ENCODE measurements around the gene MAP3K6.
A peak's percentile ranks its signal among the peaks of the same experiment; 100 is the strongest.
"Not testable (repeated sequence)": the region's sequence is repeated elsewhere in the genome, so short reads cannot be mapped to it uniquely, and the experiment has no call there.

Gene MAP3K6, protein sequence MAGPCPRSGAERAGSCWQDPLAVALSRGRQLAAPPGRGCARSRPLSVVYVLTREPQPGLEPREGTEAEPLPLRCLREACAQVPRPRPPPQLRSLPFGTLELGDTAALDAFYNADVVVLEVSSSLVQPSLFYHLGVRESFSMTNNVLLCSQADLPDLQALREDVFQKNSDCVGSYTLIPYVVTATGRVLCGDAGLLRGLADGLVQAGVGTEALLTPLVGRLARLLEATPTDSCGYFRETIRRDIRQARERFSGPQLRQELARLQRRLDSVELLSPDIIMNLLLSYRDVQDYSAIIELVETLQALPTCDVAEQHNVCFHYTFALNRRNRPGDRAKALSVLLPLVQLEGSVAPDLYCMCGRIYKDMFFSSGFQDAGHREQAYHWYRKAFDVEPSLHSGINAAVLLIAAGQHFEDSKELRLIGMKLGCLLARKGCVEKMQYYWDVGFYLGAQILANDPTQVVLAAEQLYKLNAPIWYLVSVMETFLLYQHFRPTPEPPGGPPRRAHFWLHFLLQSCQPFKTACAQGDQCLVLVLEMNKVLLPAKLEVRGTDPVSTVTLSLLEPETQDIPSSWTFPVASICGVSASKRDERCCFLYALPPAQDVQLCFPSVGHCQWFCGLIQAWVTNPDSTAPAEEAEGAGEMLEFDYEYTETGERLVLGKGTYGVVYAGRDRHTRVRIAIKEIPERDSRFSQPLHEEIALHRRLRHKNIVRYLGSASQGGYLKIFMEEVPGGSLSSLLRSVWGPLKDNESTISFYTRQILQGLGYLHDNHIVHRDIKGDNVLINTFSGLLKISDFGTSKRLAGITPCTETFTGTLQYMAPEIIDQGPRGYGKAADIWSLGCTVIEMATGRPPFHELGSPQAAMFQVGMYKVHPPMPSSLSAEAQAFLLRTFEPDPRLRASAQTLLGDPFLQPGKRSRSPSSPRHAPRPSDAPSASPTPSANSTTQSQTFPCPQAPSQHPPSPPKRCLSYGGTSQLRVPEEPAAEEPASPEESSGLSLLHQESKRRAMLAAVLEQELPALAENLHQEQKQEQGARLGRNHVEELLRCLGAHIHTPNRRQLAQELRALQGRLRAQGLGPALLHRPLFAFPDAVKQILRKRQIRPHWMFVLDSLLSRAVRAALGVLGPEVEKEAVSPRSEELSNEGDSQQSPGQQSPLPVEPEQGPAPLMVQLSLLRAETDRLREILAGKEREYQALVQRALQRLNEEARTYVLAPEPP (N-terminal part only)

DNA sequence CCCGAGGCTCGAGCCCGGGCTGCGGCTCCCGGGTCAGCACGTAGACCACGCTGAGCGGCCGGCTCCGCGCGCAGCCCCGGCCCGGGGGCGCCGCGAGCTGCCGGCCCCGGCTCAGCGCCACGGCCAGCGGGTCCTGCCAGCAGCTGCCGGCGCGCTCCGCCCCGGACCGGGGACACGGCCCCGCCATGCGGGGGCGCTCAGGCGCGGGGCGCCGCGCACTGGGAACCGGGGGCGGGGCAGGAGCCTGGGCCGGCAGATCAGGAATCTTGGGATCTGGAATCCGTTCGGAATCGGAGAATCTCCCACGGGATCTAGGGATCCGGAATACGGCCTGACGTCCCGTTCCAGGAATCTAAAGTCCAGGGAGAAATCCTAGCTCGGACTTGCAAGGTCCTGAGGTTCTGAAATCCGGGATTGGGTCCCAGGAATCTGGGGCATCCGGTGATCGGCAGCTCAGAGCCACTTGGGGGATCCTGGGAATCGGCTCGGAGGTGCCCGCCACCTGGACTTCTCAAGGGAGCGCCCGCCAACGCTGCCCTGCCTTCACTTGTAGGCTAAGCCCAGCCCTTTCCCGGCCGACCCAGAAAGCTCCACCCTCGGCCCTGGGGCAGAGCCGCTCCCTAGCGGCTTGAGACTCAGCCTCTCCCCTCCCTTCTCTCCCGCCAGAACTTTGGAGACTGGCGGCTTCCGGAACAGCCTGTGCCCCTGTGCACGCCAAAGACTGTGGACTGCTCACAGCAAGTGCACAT, at the start of gene MAP3K6:
MAP3K6 (minus strand) TSS at position 551 of the 749 bp plus-strand sequence; CDS start at position 187, 364 bp downstream.
- peak; percentile 41 for DNase-seq (ENCODE audit: low read depth, low spot score)

DNA sequence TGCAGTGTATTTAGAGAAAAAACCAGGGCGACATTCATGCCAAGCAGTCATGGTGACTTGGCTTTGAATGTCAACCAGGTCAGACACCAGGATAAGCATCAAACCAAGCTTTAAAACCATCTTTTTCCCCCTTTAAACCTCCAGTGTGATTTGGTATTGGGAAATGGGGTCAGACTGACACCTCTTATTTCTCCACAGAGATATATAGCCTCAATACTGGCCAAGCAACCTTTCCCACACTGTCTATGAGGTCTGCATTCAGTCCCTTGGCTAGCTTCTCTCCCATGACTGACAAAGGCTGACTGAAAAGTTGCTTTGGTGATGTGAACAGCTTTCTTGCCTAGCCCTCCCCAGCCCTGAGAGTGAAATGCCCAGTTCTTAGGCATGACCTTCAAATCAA, 47.3 kb upstream of the MAP3K6 start:
- no peak for DNase-seq (ENCODE audit: low read depth, low spot score)

DNA sequence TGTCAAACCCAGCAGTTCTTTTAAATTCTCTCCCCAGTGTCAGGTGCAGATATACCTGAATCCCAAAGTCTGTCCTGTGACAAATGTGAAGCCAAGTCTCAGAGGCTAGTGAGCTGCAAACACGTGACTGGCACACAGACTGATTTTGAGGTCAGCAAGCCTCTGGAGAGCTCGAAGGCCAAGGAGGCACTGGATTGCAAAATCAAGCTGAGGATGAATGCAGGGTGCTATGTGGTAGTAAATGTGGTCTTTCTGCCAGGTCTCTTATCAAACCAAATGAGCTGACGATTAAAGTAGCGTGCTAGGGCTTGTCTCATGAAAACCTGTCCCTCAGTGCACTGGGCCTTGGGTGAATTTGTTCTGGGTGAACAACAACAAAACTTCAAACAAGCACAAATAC, 46.2 kb upstream of the MAP3K6 start:
- DNase-seq (ENCODE audit: low read depth, low spot score): no peak

DNA sequence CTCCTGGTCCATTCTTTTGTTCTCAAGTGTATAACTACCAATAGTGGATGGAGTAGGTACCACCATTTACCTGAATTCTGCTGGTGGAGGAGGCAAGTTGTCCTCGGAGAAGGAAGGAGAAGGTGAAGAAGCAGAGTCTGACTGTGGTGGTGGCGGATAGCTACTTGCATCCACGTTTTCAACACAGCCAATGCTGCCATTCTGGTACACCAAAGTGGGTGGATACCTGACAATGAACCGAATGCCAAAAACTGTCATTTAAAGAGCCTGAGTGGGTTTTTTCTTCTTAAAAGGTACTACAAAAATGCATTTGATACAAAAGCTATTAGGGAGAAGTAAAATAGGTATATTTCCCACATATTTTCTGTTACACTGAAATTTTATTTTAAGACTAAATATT, 45.7 kb upstream of the MAP3K6 start:
- no peak for DNase-seq (ENCODE audit: low read depth, low spot score)

DNA sequence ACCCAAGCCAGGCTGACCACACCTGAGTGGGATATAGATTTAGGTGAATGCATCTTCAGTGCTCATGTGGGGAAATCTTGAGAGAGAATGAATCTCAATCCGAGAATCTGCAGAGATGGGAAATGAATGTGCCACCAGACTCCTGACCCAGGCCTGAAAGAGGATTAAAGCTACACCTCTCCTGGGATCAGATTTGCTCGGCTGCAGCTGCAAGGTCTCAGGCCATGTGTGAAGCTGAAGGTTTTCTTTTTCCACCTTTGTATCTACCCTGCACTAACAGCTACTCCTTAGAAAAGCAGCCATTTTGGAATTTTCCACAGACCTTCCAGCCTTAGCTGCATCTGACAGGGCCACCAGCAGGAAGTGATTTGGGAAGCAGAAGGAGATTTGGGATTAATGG, 43.9 kb upstream of the MAP3K6 start:
- no peak for DNase-seq (ENCODE audit: low read depth, low spot score)

DNA sequence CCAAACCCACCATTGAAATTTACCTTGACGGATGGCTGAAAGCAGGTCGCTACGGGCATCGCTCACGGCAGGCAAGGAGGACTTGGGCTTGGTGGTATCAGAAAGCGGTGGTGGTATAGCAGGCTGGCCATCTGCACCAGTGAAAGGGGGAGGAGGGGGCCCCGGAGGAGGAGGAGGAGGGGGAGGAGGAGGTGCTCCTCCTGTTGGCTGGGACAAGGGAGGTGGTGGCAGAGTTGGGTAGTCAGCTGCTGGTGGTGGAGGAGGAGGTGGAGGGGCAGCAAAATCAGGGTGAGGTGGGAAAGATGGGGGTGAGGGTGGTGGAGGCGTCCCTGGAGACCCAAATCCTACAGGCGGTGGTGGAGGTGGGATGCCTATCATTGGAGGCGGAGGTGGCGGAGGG, 42.9 kb upstream of the MAP3K6 start:
- DNase-seq (ENCODE audit: low read depth, low spot score): no peak

DNA sequence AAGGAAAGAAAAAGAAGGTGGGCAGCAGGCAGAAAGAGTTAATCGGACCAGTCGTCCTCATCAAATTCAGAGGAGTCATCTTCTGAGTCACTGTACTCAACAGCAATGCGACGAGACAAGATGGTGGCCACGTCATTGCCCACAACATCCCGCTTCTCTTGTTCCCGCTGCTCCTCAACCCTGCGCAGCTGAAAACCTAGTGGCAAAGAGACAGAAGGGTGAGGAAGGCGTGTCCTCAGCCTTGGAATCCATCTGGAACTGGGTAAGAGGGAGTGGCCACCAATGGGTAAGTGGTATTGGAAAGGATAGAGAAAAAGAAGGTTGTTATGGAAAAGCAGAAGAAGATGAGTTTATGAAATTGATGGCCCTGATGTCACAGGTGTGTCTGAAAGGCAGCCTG, 41.4 kb upstream of the MAP3K6 start:
- no peak for DNase-seq (ENCODE audit: low read depth, low spot score)

DNA sequence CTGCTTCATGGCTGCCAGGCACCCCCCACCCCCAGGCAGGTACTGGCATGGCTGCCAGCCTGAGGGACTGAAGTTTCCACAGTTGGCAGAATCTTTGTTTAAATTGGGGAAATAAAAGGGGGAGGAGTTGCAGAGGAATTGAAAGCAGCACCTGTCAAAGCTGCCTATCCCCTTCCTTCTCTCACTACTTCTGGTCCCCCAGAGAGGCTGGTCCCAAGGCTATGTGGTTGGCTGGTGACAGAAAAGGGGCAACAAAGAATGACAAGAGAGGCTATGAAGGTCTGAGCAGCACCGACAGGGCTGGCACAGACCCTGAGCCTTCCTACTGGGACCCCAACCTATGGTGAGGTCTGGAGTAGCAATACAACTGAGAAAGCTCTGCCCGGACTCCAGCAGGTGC, 40.0 kb upstream of the MAP3K6 start:
- DNase-seq (ENCODE audit: low read depth, low spot score): not testable (repeated sequence)

DNA sequence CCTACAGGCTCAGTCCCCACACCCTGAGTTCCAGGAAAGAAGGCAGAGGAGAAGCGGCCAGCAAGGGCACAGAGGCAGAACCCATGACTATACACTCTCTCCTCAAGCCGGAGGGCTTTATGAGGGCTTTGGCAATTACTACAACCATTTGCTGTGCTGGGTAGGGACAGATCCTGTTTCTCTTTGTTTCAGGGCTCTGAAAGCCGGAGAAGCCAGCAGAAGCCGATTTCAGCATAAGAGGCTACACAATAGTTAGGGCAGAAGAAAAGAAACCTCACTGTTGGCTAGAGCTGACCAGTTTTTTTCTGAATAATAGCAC, 39.6 kb upstream of the MAP3K6 start:
- no peak for DNase-seq (ENCODE audit: low read depth, low spot score)

DNA sequence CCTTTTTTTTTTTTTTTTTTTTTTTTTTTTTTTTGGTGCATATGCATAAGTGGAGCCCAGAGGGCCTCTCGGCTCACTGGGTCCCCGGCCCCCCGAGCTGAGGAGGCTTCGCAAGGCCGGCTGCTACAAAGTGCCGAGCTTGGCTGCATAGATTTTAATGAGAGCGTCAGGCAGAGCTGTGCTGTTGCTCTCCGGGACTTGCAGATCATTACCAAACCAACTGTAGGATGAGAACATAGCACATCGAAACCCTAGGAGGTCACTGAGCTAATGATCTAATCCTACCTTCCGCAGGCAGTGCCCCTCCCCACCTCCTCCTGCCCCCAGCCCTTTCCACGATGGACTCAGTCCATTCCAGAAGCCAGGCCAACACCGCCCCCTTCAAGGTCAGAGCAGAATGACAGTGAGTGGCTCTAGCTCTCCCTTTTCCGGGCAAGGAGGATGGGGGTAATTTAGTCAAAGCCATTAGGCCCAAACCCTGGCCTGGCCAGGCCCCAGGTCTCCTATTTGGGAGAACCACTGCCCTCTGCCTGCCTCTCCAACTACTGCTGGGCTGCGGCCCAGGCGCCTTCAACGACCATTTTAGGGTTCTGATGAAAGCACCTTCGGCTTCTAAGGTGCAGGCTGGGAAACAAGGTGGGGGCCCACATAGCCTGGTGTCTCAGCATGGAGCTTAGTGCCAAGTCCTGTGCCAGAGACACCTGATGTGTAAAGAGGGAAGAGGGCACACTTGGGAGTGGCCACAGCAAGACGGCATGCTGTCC, 39.0 kb upstream of the MAP3K6 start:
- not testable (repeated sequence) for DNase-seq (ENCODE audit: low read depth, low spot score)

DNA sequence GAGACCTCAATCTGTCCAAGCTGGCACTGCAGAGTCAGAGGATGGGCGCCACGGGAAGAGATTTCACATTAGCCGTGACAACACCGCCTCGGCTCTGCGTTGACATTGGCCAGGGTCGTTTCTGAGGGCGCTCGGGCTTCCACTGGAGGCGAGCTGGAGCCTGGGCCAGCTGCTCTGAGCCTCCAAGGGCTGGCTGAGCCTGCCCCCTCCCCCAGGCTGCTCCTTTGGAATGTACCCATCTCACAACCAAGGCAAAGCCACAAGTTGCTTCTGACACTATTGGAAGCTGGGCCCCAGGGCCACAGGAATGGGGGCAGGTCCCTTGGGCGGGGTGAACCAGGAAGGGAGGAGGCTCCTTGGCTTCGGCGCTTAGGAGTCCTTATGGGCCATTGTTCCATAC, 38.3 kb upstream of the MAP3K6 start:
- DNase-seq (ENCODE audit: low read depth, low spot score): no peak

DNA sequence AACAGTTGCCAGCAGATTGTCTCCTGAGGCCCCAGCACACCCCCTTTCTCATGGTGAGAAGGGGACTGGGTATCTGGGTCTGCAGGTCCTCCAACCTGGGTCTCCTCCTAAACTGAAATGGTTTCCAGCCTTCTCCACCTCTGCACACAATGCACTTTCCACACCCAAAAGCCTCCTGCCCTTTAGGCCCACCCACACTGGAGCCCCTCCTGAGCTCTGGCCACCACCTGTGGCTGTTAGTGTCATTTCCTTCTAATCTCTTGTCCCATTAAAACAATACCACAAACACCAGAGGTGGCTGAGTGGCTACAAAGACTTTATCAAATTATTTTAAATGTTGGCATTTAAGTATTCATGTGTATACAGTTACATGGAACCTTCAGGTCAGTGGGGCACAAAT, 37.2 kb upstream of the MAP3K6 start:
- no peak for DNase-seq (ENCODE audit: low read depth, low spot score)

DNA sequence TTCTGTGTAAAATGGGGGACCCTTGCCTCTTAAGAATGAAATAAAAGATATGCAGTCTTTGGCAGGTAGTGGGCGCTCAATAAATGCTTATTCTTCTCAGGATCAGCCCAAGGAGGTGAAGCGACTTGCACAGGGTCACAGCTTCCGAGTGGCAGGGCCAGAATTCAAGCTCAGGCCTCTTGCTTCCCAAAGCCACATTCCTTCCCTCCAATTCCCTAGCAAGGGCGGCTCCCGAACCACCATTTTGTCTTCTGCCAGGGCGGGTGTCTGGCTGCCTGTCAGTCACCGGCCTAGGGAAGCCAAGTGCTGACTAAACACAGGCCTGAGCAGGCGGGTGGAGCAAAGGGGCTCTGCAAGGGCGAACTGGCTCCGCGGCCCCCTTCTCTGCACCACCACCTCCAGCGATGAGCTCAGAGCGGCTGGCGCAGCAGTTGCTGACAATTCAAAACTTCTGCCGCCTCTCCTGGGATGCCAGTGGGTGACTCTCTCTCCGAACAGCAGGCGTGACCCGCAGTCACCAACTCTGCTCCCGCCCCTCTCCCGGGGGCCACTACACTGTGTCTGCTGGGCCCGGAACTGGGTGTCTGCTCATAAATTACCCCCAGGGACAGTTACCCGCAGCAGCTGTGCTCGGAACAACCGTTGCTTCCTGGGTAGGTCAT, 36.4 kb upstream of the MAP3K6 start:
- no peak for DNase-seq (ENCODE audit: low read depth, low spot score)

DNA sequence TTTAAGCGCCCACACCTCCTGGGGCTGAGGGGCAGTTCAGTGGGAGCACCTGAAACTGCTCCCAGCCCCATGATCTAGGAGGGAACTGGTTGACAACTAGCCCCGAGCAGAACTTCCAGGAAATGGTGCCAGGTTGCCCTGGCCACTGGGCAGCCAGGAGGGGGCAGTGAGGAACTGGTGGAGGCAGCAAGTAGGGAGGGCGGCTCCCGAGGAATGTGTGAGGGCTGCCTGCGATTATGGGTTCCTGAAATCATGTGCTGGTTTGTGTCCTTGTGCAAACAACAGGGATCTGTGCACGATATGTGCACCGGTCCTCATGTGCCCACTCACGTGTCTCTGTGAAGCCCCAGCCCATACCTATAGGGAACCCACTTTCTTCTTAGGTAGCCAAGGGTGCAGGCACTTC, 35.6 kb upstream of the MAP3K6 start:
- no peak for DNase-seq (ENCODE audit: low read depth, low spot score)

DNA sequence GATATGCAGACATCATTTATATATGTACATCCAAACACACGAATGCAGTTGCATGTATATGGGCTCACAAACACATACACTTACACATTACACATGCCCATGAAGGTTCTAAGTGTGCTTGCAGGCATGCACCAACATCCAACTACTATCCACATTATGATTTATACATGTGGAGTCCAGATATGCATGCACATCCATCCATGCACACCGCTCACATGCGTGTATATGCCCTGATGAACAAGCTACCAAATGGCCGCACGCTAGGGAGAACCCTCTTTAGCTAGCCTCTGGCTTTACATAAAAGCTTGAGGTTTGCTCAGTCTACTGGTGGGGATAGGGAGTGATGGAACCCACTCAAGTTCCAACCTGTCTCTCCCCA, 34.2 kb upstream of the MAP3K6 start:
- no peak for DNase-seq (ENCODE audit: low read depth, low spot score)

DNA sequence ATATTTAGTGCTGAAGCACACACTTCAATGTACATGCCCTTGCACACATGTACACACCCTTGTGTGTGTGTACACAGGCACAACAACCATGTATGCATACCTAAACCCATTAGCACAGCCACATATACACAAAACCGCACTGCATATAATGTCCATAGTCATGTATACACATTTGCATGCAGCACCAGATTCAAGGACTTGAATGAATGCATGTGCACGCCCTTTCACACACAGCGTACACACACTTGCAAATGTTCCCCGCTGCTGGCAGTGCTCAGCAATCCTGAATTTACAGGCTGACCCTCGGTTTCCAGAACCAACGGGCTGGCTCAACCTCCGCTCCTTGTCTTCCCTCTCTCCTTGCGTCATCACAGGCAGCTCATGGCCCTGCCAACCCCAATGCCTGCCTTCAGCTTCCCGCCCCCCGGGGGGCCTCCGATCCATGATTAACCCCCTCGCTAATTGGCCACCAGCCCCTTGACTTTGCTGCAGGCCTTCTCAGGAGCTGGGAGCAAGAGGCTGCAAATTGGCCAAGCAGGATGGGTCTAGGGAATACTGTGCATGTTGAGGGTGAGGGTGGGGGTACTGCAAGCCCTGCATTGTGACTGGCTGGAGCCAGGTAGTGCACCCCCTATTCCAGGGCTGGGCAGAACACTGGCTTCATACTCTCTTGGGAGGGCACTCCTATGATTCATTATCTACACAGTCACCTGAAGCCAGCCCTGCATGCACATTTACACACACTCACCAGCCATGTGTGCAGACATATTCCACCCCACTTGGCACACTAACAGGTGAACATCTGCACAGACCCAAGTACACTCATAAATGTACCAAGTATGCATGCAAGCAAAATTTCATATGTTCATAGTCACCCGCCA, 33.6 kb upstream of the MAP3K6 start:
- DNase-seq (ENCODE audit: low read depth, low spot score): no peak

DNA sequence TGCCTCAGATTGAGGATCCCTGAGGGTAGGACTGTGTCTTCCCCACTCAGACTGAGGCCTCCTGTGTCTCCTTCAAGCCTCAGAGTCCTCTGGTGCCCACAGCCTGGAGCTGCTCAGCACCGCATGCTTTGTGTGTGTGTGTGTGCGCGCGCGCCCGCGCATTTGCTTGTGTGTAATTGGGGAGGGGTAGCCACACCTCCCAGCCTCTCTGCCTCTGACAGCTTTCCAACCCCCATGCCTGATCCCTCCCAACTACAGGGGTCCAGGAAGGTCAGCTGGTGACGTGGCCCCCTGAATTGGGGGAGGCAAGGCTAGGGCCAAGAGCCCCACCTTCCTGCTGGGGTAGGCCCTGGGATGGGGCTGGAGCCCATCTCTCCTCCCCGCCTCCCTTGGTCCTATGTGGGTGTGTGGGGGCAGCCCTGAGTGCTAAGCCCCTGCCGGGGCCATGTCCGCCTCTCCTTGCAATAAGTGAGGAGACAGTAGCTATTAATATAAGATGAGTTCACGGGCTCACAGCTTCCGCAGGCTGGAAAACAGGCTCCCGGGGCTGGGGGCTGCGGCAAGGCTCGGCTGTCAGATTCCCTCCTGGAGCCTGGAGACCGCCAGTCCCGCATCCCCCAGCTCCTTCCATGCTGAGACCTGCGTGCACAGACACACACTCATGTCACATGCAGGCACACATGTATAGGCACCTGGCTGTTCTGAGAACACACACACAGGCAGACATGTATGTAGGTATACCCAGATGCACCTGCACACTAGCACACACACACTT, 32.7 kb upstream of the MAP3K6 start:
- no peak for DNase-seq (ENCODE audit: low read depth, low spot score)

DNA sequence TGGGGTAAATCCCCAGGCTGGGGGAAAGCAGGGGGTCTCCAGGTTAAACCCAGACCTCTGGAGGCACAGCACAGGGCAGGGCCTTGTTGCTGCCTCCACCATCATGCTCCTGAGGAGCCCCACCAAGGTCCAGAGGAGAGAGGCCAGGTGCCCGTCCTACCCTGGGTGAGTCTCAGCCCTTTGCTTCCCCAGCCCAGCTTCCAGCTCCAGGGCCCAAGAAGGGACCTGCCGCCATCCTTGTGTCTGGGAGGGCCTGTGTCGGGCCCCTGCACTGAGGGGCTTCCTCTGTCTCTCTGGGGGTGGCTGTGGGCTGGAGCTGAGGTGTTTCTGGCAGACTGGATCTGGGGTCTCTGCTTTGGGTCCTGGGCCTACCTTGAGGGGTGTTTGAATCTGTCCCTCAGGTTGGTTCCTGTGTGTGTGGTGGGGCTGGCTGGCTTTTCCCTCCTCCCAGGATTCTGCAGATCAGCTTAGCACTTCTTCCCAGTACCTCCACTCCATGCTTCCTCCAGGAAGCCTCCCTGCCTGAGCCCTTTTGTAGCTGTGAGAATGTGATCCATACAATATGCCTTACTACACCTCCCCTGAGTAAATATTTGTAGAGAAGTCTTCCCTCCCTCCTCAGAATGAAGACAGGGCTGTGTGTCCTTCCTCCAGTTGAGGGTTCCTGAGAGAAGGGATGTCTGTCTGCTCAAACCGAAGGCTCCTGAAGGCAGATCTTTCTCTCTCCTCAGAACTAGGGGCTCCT, 31.8 kb upstream of the MAP3K6 start:
- DNase-seq (ENCODE audit: low read depth, low spot score): no peak

All from smooth muscle cell of the brain vasculature (primary cell).